Measurements from ENCODE around the gene PUS7L.

GRCh38 chr12:43758247-43758727 is 303 bp downstream of the PUS7L start:
- TF ChIP-seq CTCF (IDR thresholded peaks at IDR 0.05; ENCODE audit: low read length) (no peak), EZH2 (optimal IDR thresholded peaks at IDR 0.05; ENCODE audit: low read depth, low read length) (no peak), EZH2phosphoT487 (IDR thresholded peaks at IDR 0.05; ENCODE audit: low read length) (no peak)
